Neural crest cell (in vitro differentiated cells): ENCODE data around the gene NLGN1. TPM values are rescaled to one million over a fixed set of nuclear protein-coding genes. Genes with fewer than 3 reads are reported as not detected.

Experiments used
- DNase-seq: peaks from one replicate; pipeline ENCODE4 v3.0.0; 2021; ENCODE audit warnings: low read depth, mixed read lengths, low spot score
- H3K27ac Mint-ChIP-seq: one replicate; pipeline ENCODE4 v1.8.0; 2021; ENCODE audit warnings: mild to moderate bottlenecking, mixed read lengths; ENCODE audit not compliant: unreplicated experiment
- H3K27me3 Mint-ChIP-seq: 2 replicates; pipeline ENCODE4 v1.8.0; 2021; ENCODE audit warnings: low read depth, mild to moderate bottlenecking, mixed read lengths
- H3K36me3 Mint-ChIP-seq: 2 replicates; pipeline ENCODE4 v1.8.0; 2021; ENCODE audit warnings: low read depth, mild to moderate bottlenecking, mixed read lengths
- H3K4me1 Mint-ChIP-seq: 2 replicates; pipeline ENCODE4 v1.8.0; 2021; ENCODE audit warnings: mixed read lengths
- H3K4me3 Mint-ChIP-seq: one replicate; pipeline ENCODE4 v1.8.0; 2021; ENCODE audit warnings: mild to moderate bottlenecking, mixed read lengths
- H3K9me3 Mint-ChIP-seq: 2 replicates; pipeline ENCODE4 v1.8.0; 2021; ENCODE audit warnings: mixed read lengths
- total RNA-seq: library from RNA; stranded (reverse); gene quantifications from 2 replicates; pipeline ENCODE4 v1.2.1, GENCODE V29; 2021
- TF ChIP-seq, protein P1 (sequence below): fragments of 200-600 bp; sonication (generic); conservative IDR thresholded peaks from 2 replicates; pipeline ENCODE4 v1.5.0; 2021; ENCODE audit warnings: antibody characterized with exemption, mild to moderate bottlenecking

The NLGN1 gene
- total RNA-seq, 1 donor from 2014 or later: 20.0 TPM

DNA sequence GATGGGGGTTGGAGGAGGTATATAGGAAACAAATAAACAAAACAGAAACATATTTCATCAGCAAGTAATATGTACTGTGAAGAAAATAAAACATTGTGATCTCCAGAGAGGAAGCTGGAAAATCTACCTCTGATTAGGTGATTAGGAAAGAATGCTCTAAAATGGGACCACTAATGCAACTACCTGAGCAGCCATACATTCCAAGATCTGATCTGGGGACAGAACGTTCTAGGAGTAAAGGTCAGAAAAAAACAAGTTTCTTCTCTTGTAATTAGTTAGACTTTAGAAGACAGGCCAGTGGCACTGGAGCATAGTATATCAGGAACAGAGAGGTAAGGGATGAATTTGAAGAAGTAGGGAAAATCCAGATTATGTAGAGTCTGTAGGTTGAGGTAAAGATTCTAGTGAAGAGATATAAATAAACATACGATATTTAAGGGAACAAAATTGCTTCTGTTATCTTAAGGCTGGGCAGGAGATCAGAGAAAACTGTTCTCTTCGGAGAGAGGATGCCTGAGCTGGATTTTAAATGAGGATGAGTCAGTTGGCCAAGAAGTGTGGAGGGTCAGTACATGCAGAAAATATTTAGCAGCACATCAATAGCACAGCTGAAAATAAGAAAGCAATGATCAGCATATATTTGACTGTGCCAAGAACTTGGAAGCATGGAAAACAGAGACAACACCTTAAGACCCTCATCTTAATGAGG, 429.5 kb downstream of the NLGN1 start:
- no peak overlapping the region for H3K27ac Mint-ChIP-seq
- no peaks in the 10 kb centered on the region for H3K36me3 Mint-ChIP-seq
- TF ChIP-seq, protein P1, sequence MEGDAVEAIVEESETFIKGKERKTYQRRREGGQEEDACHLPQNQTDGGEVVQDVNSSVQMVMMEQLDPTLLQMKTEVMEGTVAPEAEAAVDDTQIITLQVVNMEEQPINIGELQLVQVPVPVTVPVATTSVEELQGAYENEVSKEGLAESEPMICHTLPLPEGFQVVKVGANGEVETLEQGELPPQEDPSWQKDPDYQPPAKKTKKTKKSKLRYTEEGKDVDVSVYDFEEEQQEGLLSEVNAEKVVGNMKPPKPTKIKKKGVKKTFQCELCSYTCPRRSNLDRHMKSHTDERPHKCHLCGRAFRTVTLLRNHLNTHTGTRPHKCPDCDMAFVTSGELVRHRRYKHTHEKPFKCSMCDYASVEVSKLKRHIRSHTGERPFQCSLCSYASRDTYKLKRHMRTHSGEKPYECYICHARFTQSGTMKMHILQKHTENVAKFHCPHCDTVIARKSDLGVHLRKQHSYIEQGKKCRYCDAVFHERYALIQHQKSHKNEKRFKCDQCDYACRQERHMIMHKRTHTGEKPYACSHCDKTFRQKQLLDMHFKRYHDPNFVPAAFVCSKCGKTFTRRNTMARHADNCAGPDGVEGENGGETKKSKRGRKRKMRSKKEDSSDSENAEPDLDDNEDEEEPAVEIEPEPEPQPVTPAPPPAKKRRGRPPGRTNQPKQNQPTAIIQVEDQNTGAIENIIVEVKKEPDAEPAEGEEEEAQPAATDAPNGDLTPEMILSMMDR: no peak
- H3K4me1 Mint-ChIP-seq: no peaks in the 10 kb centered on the region
- H3K27me3 Mint-ChIP-seq: no peaks in the 10 kb centered on the region
- no peak for DNase-seq
- no peaks in the 10 kb centered on the region for H3K9me3 Mint-ChIP-seq
- no peak overlapping the region for H3K4me3 Mint-ChIP-seq

DNA sequence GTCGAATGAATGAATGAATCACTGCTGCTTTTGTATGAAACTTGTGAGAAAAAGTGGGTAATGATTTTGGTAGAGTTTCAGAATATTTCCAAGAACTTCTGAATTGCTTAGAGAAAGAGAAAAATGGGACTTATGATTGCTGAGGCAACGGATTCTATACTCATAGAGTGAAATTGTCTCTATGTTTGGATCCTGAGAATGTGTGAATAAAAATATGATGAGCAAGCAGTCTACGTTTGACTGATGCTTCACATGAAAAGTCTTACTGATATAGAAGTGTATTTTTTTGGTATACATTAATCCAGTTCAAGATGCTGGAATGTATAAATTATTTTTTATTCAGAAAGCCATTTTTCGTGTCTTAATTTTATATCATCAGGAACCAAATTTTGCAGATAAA, 441.1 kb downstream of the NLGN1 start:
- DNase-seq: no peak
- H3K4me1 Mint-ChIP-seq: peaks cover 5% of the 10 kb centered on the region
- TF ChIP-seq, protein P1: no peak
- no peak overlapping the region for H3K27ac Mint-ChIP-seq
- peaks cover 9% of the 10 kb centered on the region for H3K9me3 Mint-ChIP-seq
- no peaks in the 10 kb centered on the region for H3K27me3 Mint-ChIP-seq
- H3K4me3 Mint-ChIP-seq: no peak overlapping the region
- peaks cover 5% of the 10 kb centered on the region for H3K36me3 Mint-ChIP-seq

DNA sequence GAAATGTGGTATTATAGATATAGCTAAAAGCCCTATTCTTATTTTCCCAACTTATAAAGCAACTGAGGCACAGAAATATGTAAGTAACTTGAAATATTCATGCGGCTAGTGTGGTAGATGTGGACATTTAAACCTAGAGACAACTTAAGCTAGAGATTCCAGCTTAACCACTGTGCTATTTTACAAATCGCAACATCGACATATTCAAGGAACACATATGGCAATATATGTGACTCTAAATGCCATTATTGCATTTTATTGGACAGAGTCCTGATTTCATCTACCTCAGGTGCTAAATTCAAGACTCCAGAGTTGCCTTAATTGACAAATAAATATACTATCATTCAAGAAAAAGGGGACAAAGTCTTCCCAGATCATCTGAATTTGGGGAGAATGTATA, 442.3 kb downstream of the NLGN1 start:
- no peak overlapping the region for H3K27ac Mint-ChIP-seq
- H3K9me3 Mint-ChIP-seq: peaks cover 9% of the 10 kb centered on the region

DNA sequence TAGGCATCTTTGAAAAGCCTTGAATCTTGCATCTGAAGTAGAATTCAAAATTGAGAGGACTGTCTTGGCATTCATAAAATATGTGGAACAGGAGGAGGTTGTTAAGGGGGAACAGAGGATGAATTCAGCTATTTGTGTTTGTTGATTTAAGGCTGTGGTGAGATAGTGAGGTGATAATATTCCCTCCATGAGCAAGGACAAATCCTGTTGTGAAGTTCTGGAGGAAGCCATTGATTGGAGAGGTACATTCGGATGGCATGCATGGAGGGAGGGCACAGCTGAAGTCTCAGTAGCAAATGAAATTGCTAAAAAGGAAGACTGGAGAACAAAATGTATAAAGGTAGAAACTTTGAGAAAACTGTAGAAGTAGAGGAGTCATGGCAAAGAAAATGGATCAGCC, 443.8 kb downstream of the NLGN1 start:
- Mint-ChIP-seq H3K27me3 (no peaks in the 10 kb centered on the region), H3K27ac (no peak overlapping the region), H3K4me1 (peaks cover 5% of the 10 kb centered on the region), H3K4me3 (no peak overlapping the region), H3K36me3 (peaks cover 5% of the 10 kb centered on the region), H3K9me3 (peaks cover 11% of the 10 kb centered on the region)
- no peak for DNase-seq
- TF ChIP-seq, protein P1: no peak

More for the DNA sequence above, 442.3 kb downstream of the NLGN1 start:
- TF ChIP-seq, protein P1: no peak
- Mint-ChIP-seq H3K36me3 (peaks cover 5% of the 10 kb centered on the region), H3K4me3 (no peak overlapping the region), H3K27me3 (no peaks in the 10 kb centered on the region), H3K4me1 (peaks cover 5% of the 10 kb centered on the region)
- DNase-seq: no peak

DNA sequence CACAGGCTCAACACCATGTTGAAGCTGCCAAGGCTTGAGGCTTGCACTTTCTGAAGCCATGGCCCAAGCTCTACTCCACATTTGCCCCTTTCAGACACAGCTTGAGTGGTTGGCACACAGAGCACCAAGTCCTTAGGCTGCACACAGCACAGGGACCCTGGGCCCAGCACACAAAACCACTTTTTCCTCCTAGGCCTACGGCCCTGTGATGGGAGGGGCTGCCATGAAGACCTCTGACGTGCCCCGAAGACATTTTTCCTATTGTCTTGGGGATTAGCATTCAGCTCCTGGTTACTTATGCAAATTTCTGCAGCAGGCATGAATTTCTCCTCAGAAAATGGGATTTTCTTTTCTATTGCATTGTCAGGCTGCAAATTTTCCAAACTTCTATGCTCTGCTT, 445.5 kb downstream of the NLGN1 start:
- H3K4me1 Mint-ChIP-seq: peaks cover 5% of the 10 kb centered on the region
- no peaks in the 10 kb centered on the region for H3K27me3 Mint-ChIP-seq
- TF ChIP-seq, protein P1: no peak

More for the DNA sequence above, 445.5 kb downstream of the NLGN1 start:
- Mint-ChIP-seq H3K9me3 (peaks cover 11% of the 10 kb centered on the region), H3K27ac (no peak overlapping the region), H3K36me3 (peaks cover 5% of the 10 kb centered on the region), H3K4me3 (no peak overlapping the region)
- DNase-seq: no peak
